Epithelial cell of esophagus (primary cell): ENCODE data around the gene BORCS5.
"Not testable (repeated sequence)": the region's sequence is repeated elsewhere in the genome, so short reads cannot be mapped to it uniquely, and the experiment has no call there.

Experiments
- DNase-seq: peaks from one replicate; pipeline ENCODE4 v3.0.0; 2010; ENCODE audit warnings: low read depth
- H3K4me3 ChIP-seq: 2 replicates; pipeline ENCODE4 v1.5.1; 2011; ENCODE audit warnings: mild to moderate bottlenecking, low read length, control low read depth
- CTCF ChIP-seq: IDR thresholded peaks from 2 replicates; pipeline ENCODE4 v1.5.1; 2011; ENCODE audit warnings: low read depth, mild to moderate bottlenecking, low read length, control low read depth, inconsistent platforms; ENCODE audit not compliant: insufficient read depth; ENCODE audit errors: missing control alignments

The BORCS5 gene

GRCh38 chr12:12403264-12404248, 46.7 kb downstream of the BORCS5 start:
- no peak for DNase-seq
- TF ChIP-seq CTCF: no peak
- H3K4me3 ChIP-seq: no peak overlapping the region

GRCh38 chr12:12404297-12404696, 47.4 kb downstream of the BORCS5 start:
- TF ChIP-seq CTCF: no peak
- DNase-seq: no peak
- no peak overlapping the region for H3K4me3 ChIP-seq

GRCh38 chr12:12405882-12406281, 49.0 kb downstream of the BORCS5 start:
- no peak for TF ChIP-seq CTCF
- peak; percentile 18 for DNase-seq
- H3K4me3 ChIP-seq: no peak overlapping the region

- DNase-seq: no peak
- no peak for TF ChIP-seq CTCF
- no peak overlapping the region for H3K4me3 ChIP-seq
Measured at GRCh38 chr12:12406762-12407161, 49.9 kb downstream of the BORCS5 start.

GRCh38 chr12:12408265-12408690, 51.4 kb downstream of the BORCS5 start:
- no peak for TF ChIP-seq CTCF
- DNase-seq: no peak
- no peak overlapping the region for H3K4me3 ChIP-seq

- DNase-seq, H3K4me3 ChIP-seq: not testable (repeated sequence)
Measured at GRCh38 chr12:12409337-12409736, 52.5 kb downstream of the BORCS5 start.

- DNase-seq: no peak
- H3K4me3 ChIP-seq: no peak overlapping the region
- TF ChIP-seq CTCF: no peak
Measured at GRCh38 chr12:12415886-12416285, 59.0 kb downstream of the BORCS5 start.

GRCh38 chr12:12419165-12419564, 62.3 kb downstream of the BORCS5 start:
- not testable (repeated sequence) for H3K4me3 ChIP-seq, DNase-seq
